Smooth muscle cell of the brain vasculature (primary cell): Measurements from ENCODE around the gene NOX5.

Experiments
- DNase-seq: peaks from one replicate; pipeline ENCODE4 v3.0.0-alpha.2; 2012; ENCODE audit warnings: low read depth, low spot score

The NOX5 gene

GRCh38 chr15:69021895-69022294 is 7.4 kb downstream of the NOX5 start:
- DNase-seq, result no peak

GRCh38 chr15:69025320-69025719 is 10.8 kb downstream of the NOX5 start:
- no peak for DNase-seq

- DNase-seq, result no peak
These were observed 11.9 kb downstream of the NOX5 start for GRCh38 chr15:69026355-69026754.

GRCh38 chr15:69027976-69028518 is 13.6 kb downstream of the NOX5 start:
- DNase-seq, result no peak

GRCh38 chr15:69031013-69032001 is 16.8 kb downstream of the NOX5 start:
- DNase-seq, result no peak

GRCh38 chr15:69032031-69032430 is 17.5 kb downstream of the NOX5 start:
- no peak for DNase-seq

GRCh38 chr15:69032703-69033373 is 18.3 kb downstream of the NOX5 start:
- no peak for DNase-seq

- no peak for DNase-seq
These were observed 19.9 kb downstream of the NOX5 start for GRCh38 chr15:69034352-69034751.

GRCh38 chr15:69035205-69035917 is 20.9 kb downstream of the NOX5 start:
- DNase-seq, result no peak

- no peak for DNase-seq
These were observed 21.4 kb downstream of the NOX5 start for GRCh38 chr15:69035918-69036258.

GRCh38 chr15:69036826-69037225 is 22.3 kb downstream of the NOX5 start:
- DNase-seq, result no peak

GRCh38 chr15:69037482-69037881 is 23.0 kb downstream of the NOX5 start:
- no peak for DNase-seq

GRCh38 chr15:69037977-69038376 is 23.5 kb downstream of the NOX5 start:
- no peak for DNase-seq

GRCh38 chr15:69038508-69038907 is 24.0 kb downstream of the NOX5 start:
- DNase-seq, result no peak

- DNase-seq, result no peak
These were observed 25.2 kb downstream of the NOX5 start for GRCh38 chr15:69039516-69040225.

GRCh38 chr15:69042531-69042930 is 28.0 kb downstream of the NOX5 start:
- DNase-seq, result no peak

- peak; percentile 75 for DNase-seq
These were observed 31.3 kb downstream of the NOX5 start for GRCh38 chr15:69045802-69046201.

GRCh38 chr15:69046781-69047180 is 32.3 kb downstream of the NOX5 start:
- no peak for DNase-seq

GRCh38 chr15:69049976-69050375 is 35.5 kb downstream of the NOX5 start:
- DNase-seq, result no peak

- no peak for DNase-seq
These were observed 40.8 kb downstream of the NOX5 start for GRCh38 chr15:69055251-69055650.

- DNase-seq, result no peak
These were observed 41.9 kb downstream of the NOX5 start for GRCh38 chr15:69056365-69056764.
